HepG2 (cell line): ENCODE measurements around the gene ZNF629. TPM values are rescaled to one million over a fixed set of nuclear protein-coding genes. Genes with fewer than 3 reads are reported as not detected.
A peak's percentile ranks its signal among the peaks of the same experiment; 100 is the strongest.

ENCODE experiments used
- ARNT2 ChIP-seq: sonication (generic); formaldehyde crosslinking; IDR thresholded peaks from 2 replicates; pipeline ENCODE4 v1.8.0; 2022; ENCODE audit warnings: mild to moderate bottlenecking, low read depth, missing genetic modification reagents, moderate library complexity
- HNRNPLL ChIP-seq: fragments of 200-400 bp; formaldehyde crosslinking; IDR thresholded peaks from 2 replicates; pipeline ENCODE4 v1.6.1; 2017; ENCODE audit warnings: mild to moderate bottlenecking, low read depth, low read length; ENCODE audit not compliant: poor library complexity, severe bottlenecking
- KLF13 ChIP-seq: sonication (generic); formaldehyde crosslinking; IDR thresholded peaks from 2 replicates; pipeline ENCODE4 v1.4.0; 2020; ENCODE audit warnings: mild to moderate bottlenecking, missing genetic modification reagents
- KMT2A ChIP-seq: sonication (generic); formaldehyde crosslinking; IDR thresholded peaks from 2 replicates; pipeline ENCODE4 v1.4.0; 2020; ENCODE audit warnings: missing genetic modification reagents
- SALL1 ChIP-seq: sonication (generic); formaldehyde crosslinking; IDR thresholded peaks from 2 replicates; pipeline ENCODE4 v1.8.0; 2022; ENCODE audit warnings: mild to moderate bottlenecking, missing genetic modification reagents
- SIN3B ChIP-seq: fragments of 150-350 bp; IDR thresholded peaks from 2 replicates; pipeline ENCODE4 v1.6.1; 2014; ENCODE audit warnings: low read length
- TBX3 ChIP-seq: fragments of 450-650 bp; IDR thresholded peaks from 2 replicates; pipeline ENCODE4 v1.6.1; 2017; ENCODE audit warnings: antibody characterized with exemption, mild to moderate bottlenecking, inconsistent platforms, borderline replicate concordance
- ZNF264 ChIP-seq: sonication (generic); formaldehyde crosslinking; IDR thresholded peaks from 2 replicates; pipeline ENCODE4 v1.4.0; 2020; ENCODE audit warnings: missing genetic modification reagents
- ZNF430 ChIP-seq: sonication (generic); formaldehyde crosslinking; IDR thresholded peaks from 2 replicates; pipeline ENCODE4 v1.9.0; 2021; ENCODE audit warnings: mild to moderate bottlenecking, missing genetic modification reagents
- ZNF510 ChIP-seq: sonication (generic); formaldehyde crosslinking; IDR thresholded peaks from 2 replicates; pipeline ENCODE4 v1.4.0; 2020; ENCODE audit warnings: low read depth, mild to moderate bottlenecking, missing genetic modification reagents
- ZSCAN21 ChIP-seq: sonication (generic); formaldehyde crosslinking; IDR thresholded peaks from 2 replicates; pipeline ENCODE4 v1.8.0; 2022; ENCODE audit warnings: mild to moderate bottlenecking, missing genetic modification reagents, moderate library complexity, borderline replicate concordance
- ZSCAN22 ChIP-seq: sonication (generic); formaldehyde crosslinking; IDR thresholded peaks from 2 replicates; pipeline ENCODE4 v1.4.0; 2020; ENCODE audit warnings: mild to moderate bottlenecking, missing genetic modification reagents
- polyA plus RNA-seq, 8 experiments: library from polyadenylated mRNA; depleted of rRNA in 3 of 8; stranded (reverse) in 7 of 8; unstranded in 1 of 8; fragments of >200 nt; fragmentation: Illumina TruSeq in 4 of 8; extraction: Trizol in 4 of 8; gene quantifications; 2 replicates each; pipeline versions ENCODE4 v1.2.1 to v1.2.3, GENCODE V29; 2011 to 2016; ENCODE audit warnings: low read depth in 4 of 8, missing spikeins in 1 of 8, mixed read lengths in 1 of 8; ENCODE audit not compliant: insufficient read depth in 1 of 8
- total RNA-seq, 5 experiments: library from RNA; depleted of rRNA; stranded (reverse); fragments of >200 nt; fragmentation: Illumina TruSeq; extraction: Trizol; gene quantifications; 2 replicates each; pipeline ENCODE4 v1.2.3, GENCODE V29; 2016; ENCODE audit warnings: low read depth in 1 of 5
- TF ChIP-seq, protein P1 (sequence below): sonication (generic); formaldehyde crosslinking; IDR thresholded peaks from 2 replicates; pipeline ENCODE4 v1.4.0; 2020; ENCODE audit warnings: mild to moderate bottlenecking, low read depth, missing genetic modification reagents
- TF ChIP-seq, protein P2 (sequence below): sonication (generic); formaldehyde crosslinking; IDR thresholded peaks from 2 replicates; pipeline ENCODE4 v1.4.0; 2020; ENCODE audit warnings: mild to moderate bottlenecking, missing genetic modification reagents, borderline replicate concordance
- TF ChIP-seq, protein P3 (sequence below): sonication (generic); formaldehyde crosslinking; IDR thresholded peaks from 2 replicates; pipeline ENCODE4 v1.4.0; 2020; ENCODE audit warnings: mild to moderate bottlenecking, missing genetic modification reagents

ZNF629 gene
- total and polyA plus RNA-seq, 2 of the 13 experiments (the other 11 are each of a cell fraction or from before 2014, with no cell fraction given) = 6.1 to 16.5 TPM

DNA sequence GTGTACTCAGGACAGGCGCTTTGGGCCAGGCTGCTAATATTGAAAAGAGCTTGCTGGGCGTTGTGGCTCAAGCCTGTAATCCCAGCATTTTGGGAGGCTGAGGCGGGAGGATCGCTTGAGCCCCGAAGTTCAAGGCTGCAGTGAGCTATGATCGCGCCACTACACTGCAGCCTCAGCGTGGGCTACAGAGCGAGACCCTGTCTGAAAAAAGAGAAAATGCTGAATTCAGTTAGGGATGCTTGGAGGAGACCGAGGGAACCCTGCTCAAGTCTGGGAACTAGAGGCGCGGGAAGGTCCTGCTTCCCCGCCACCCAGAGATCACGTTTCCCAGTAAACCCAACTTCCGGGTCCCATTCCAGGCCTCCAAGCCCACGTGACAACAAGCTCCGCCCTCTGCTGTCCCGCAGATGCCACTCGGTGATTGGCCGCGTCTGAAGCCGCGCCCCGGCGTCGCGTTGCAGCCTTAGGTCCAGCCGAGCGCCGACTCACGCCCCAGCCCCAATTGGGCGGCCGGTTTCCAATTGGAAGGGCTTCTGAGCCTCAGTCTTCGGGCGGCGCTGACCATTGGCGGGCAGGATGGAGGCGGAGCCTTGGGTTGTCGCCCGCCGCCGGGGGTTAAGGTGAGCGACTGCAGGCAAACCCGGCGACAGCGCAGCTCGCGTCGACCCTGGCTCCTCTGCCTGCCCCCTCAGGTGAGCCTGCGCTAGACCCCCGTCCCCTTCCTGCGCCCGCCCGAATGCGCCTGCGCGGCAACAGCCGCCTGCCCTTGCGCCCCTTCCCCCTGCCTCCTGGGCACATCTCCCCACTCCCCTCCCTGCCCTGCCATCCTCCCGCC, 39.0 kb downstream of the ZNF629 start, which contains the start of gene PHKG2 (continued):
- TF ChIP-seq, protein P1, sequence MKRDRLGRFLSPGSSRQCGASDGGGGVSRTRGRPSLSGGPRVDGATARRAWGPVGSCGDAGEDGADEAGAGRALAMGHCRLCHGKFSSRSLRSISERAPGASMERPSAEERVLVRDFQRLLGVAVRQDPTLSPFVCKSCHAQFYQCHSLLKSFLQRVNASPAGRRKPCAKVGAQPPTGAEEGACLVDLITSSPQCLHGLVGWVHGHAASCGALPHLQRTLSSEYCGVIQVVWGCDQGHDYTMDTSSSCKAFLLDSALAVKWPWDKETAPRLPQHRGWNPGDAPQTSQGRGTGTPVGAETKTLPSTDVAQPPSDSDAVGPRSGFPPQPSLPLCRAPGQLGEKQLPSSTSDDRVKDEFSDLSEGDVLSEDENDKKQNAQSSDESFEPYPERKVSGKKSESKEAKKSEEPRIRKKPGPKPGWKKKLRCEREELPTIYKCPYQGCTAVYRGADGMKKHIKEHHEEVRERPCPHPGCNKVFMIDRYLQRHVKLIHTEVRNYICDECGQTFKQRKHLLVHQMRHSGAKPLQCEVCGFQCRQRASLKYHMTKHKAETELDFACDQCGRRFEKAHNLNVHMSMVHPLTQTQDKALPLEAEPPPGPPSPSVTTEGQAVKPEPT = 0 out of 2 replicates have a peak, but pooled peaks have one; percentile 73
- TF ChIP-seq ZNF430 (CRISPR knock-in tag) (peak; percentile 84), HNRNPLL (peak; percentile 85), ZNF264 (peak; percentile 64; the same call in 1 of the 2 replicates), ZSCAN21 (CRISPR knock-in tag) (peak; percentile 77; the same call in 1 of the 2 replicates), ARNT2 (CRISPR knock-in tag) (peak; percentile 83; the same call in 1 of the 2 replicates), ZNF510 (no peak), ZSCAN22 (CRISPR knock-in tag) (no peak), KMT2A (CRISPR knock-in tag) (peak; percentile 81; the same call in 1 of the 2 replicates), SALL1 (CRISPR knock-in tag) (peak; percentile 75), KLF13 (no peak), SIN3B (0 out of 2 replicates have a peak, but pooled peaks have one; percentile 46), TBX3 (0 out of 2 replicates have a peak, but pooled peaks have one; percentile 6)
- TF ChIP-seq, protein P2, sequence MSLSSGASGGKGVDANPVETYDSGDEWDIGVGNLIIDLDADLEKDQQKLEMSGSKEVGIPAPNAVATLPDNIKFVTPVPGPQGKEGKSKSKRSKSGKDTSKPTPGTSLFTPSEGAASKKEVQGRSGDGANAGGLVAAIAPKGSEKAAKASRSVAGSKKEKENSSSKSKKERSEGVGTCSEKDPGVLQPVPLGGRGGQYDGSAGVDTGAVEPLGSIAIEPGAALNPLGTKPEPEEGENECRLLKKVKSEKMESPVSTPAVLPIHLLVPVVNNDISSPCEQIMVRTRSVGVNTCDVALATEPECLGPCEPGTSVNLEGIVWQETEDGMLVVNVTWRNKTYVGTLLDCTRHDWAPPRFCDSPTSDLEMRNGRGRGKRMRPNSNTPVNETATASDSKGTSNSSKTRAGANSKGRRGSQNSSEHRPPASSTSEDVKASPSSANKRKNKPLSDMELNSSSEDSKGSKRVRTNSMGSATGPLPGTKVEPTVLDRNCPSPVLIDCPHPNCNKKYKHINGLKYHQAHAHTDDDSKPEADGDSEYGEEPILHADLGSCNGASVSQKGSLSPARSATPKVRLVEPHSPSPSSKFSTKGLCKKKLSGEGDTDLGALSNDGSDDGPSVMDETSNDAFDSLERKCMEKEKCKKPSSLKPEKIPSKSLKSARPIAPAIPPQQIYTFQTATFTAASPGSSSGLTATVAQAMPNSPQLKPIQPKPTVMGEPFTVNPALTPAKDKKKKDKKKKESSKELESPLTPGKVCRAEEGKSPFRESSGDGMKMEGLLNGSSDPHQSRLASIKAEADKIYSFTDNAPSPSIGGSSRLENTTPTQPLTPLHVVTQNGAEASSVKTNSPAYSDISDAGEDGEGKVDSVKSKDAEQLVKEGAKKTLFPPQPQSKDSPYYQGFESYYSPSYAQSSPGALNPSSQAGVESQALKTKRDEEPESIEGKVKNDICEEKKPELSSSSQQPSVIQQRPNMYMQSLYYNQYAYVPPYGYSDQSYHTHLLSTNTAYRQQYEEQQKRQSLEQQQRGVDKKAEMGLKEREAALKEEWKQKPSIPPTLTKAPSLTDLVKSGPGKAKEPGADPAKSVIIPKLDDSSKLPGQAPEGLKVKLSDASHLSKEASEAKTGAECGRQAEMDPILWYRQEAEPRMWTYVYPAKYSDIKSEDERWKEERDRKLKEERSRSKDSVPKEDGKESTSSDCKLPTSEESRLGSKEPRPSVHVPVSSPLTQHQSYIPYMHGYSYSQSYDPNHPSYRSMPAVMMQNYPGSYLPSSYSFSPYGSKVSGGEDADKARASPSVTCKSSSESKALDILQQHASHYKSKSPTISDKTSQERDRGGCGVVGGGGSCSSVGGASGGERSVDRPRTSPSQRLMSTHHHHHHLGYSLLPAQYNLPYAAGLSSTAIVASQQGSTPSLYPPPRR (CRISPR knock-in tag) = no peak
- TF ChIP-seq, protein P3, sequence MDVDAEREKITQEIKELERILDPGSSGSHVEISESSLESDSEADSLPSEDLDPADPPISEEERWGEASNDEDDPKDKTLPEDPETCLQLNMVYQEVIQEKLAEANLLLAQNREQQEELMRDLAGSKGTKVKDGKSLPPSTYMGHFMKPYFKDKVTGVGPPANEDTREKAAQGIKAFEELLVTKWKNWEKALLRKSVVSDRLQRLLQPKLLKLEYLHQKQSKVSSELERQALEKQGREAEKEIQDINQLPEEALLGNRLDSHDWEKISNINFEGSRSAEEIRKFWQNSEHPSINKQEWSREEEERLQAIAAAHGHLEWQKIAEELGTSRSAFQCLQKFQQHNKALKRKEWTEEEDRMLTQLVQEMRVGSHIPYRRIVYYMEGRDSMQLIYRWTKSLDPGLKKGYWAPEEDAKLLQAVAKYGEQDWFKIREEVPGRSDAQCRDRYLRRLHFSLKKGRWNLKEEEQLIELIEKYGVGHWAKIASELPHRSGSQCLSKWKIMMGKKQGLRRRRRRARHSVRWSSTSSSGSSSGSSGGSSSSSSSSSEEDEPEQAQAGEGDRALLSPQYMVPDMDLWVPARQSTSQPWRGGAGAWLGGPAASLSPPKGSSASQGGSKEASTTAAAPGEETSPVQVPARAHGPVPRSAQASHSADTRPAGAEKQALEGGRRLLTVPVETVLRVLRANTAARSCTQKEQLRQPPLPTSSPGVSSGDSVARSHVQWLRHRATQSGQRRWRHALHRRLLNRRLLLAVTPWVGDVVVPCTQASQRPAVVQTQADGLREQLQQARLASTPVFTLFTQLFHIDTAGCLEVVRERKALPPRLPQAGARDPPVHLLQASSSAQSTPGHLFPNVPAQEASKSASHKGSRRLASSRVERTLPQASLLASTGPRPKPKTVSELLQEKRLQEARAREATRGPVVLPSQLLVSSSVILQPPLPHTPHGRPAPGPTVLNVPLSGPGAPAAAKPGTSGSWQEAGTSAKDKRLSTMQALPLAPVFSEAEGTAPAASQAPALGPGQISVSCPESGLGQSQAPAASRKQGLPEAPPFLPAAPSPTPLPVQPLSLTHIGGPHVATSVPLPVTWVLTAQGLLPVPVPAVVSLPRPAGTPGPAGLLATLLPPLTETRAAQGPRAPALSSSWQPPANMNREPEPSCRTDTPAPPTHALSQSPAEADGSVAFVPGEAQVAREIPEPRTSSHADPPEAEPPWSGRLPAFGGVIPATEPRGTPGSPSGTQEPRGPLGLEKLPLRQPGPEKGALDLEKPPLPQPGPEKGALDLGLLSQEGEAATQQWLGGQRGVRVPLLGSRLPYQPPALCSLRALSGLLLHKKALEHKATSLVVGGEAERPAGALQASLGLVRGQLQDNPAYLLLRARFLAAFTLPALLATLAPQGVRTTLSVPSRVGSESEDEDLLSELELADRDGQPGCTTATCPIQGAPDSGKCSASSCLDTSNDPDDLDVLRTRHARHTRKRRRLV (CRISPR knock-in tag) = no peak
